HCT116 (cell line): Measurements from ENCODE around the gene DUSP2. TPM values are rescaled to one million over a fixed set of nuclear protein-coding genes. Genes with fewer than 3 reads are reported as not detected.

ENCODE experiments used
- ATAC-seq: fragments of 200-7000 bp; cut with Tn5 transposase; 2 replicates; pipeline ENCODE4 v1.9.1; 2020; ENCODE audit warnings: mild to moderate bottlenecking, moderate library complexity
- BruUV-seq: library from RNA; stranded (reverse); fragments of 400-500 nt; replicated peaks from 2 replicates; lab custom pipeline; 2021; lab: Mats Ljungman, UMichigan
- CTCF ChIA-PET: fragments of 300-600 bp; sonication (Branson Sonifier 250); formaldehyde crosslinking; loops from one replicate; lab custom pipeline; 2021; ENCODE audit warnings: antibody characterized with exemption; lab: Charles Lee
- POLR2A ChIA-PET: fragments of 300-600, 350-600 bp; sonication (Branson Sonifier 250); formaldehyde crosslinking; loops from one replicate; lab custom pipeline; 2021; ENCODE audit warnings: antibody characterized with exemption; lab: Charles Lee
- RAD21 ChIA-PET, 2 experiments: fragments of 300-600 bp; sonication (Branson Sonifier 250); formaldehyde crosslinking; loops; one replicate each; lab custom pipeline; 2023; ENCODE audit warnings: low total read pairs in 2 of 2; ENCODE audit not compliant: uncharacterized antibody in 2 of 2, unreplicated experiment in 2 of 2, low non-redundant PET in 1 of 2; lab: Charles Lee
- DNase-seq: peaks from one replicate; pipeline ENCODE4 v3.0.0-alpha.2; 2010; ENCODE audit warnings: low read depth, low spot score
- H2AFZ ChIP-seq: fragments of 200-600 bp; shearing (Covaris generic), sonication (generic); 2 replicates; pipeline ENCODE4 v1.6.1; 2017; ENCODE audit warnings: low read depth, mixed run types, mixed read lengths, antibody characterized with exemption, low read length; ENCODE audit not compliant: poor library complexity, severe bottlenecking
- H3K27ac ChIP-seq: 2 replicates; pipeline ENCODE4 v1.5.1; 2012; ENCODE audit warnings: low read depth, low read length
- H3K27me3 ChIP-seq: fragments of 200-600 bp; sonication (generic); 2 replicates; pipeline ENCODE4 v1.6.1; 2016; ENCODE audit warnings: mixed run types, low read length, mixed read lengths; ENCODE audit not compliant: insufficient read depth
- H3K36me3 ChIP-seq, 2 experiments: fragments of 200-500 bp in 1 of 2; fragments of 200-600 bp in 1 of 2; sonication (Bioruptor generic) in 1 of 2; sonication (generic) in 1 of 2; 2 replicates each; pipeline versions ENCODE4 v1.5.1 to v1.6.1; 2014 to 2016; ENCODE audit warnings: low read length in 2 of 2, inconsistent platforms in 1 of 2, mixed read lengths in 1 of 2, mixed run types in 1 of 2; ENCODE audit not compliant: insufficient read depth in 2 of 2, control insufficient read depth in 1 of 2
- H3K4me1 ChIP-seq, 2 experiments: fragments of 200-600 bp in 1 of 2; sonication (generic) in 1 of 2; 2 replicates each; pipeline versions ENCODE4 v1.5.1 to v1.6.1; 2012 to 2017; ENCODE audit warnings: low read length in 2 of 2, inconsistent platforms in 1 of 2, mild to moderate bottlenecking in 1 of 2, mixed read lengths in 1 of 2, mixed run types in 1 of 2, moderate library complexity in 1 of 2; ENCODE audit not compliant: insufficient read depth in 2 of 2, control insufficient read depth in 1 of 2
- H3K4me2 ChIP-seq: fragments of 200-600 bp; sonication (generic); 2 replicates; pipeline ENCODE4 v1.6.1; 2017; ENCODE audit warnings: mixed run types, low read length, mixed read lengths
- H3K4me3 ChIP-seq, 2 experiments: fragments of 200-600 bp in 1 of 2; sonication (generic) in 1 of 2; replicated peaks in 1 of 2; 2 replicates each; pipeline ENCODE4 v1.5.1; 2011 to 2016; ENCODE audit warnings: low read length in 2 of 2, control low read depth in 1 of 2, low read depth in 1 of 2, mild to moderate bottlenecking in 1 of 2, mixed read lengths in 1 of 2, mixed run types in 1 of 2
- H3K79me2 ChIP-seq: fragments of 200-600 bp; sonication (generic); 2 replicates; pipeline ENCODE4 v1.6.1; 2017; ENCODE audit warnings: mild to moderate bottlenecking, mixed run types, low read length, moderate library complexity, mixed read lengths; ENCODE audit not compliant: insufficient read depth
- H3K9ac ChIP-seq: fragments of 200-600 bp; sonication (generic); 2 replicates; pipeline ENCODE4 v1.6.1; 2016; ENCODE audit warnings: low read length, mixed read lengths
- H3K9me2 ChIP-seq: fragments of 200-600 bp; sonication (generic), shearing (Covaris generic); 2 replicates; pipeline ENCODE4 v1.6.1; 2017; ENCODE audit warnings: mixed run types, mild to moderate bottlenecking, moderate library complexity; ENCODE audit not compliant: insufficient read depth
- H3K9me3 ChIP-seq, 2 experiments: fragments of 200-500 bp in 1 of 2; fragments of 200-600 bp in 1 of 2; sonication (Bioruptor generic) in 1 of 2; sonication (generic) in 1 of 2; 2 replicates each; pipeline ENCODE4 v1.6.1; 2014 to 2017; ENCODE audit warnings: low read length in 2 of 2, mixed read lengths in 2 of 2, inconsistent platforms in 1 of 2, low read depth in 1 of 2, mild to moderate bottlenecking in 1 of 2, mixed run types in 1 of 2, moderate library complexity in 1 of 2; ENCODE audit not compliant: control insufficient read depth in 1 of 2, insufficient read depth in 1 of 2
- H4K20me1 ChIP-seq: fragments of 200-600 bp; sonication (generic), shearing (Covaris generic); 2 replicates; pipeline ENCODE4 v1.6.1; 2017; ENCODE audit warnings: mixed run types, mild to moderate bottlenecking, moderate library complexity; ENCODE audit not compliant: insufficient read depth
- ATF3 ChIP-seq: IDR thresholded peaks from 2 replicates; pipeline ENCODE4 v1.6.1; 2012
- CBX3 ChIP-seq: IDR thresholded peaks from 2 replicates; pipeline ENCODE4 v1.6.1; 2012; ENCODE audit warnings: low read depth
- EGR1 ChIP-seq: IDR thresholded peaks from 2 replicates; pipeline ENCODE4 v1.6.1; 2012; ENCODE audit warnings: low read depth
- ELF1 ChIP-seq: IDR thresholded peaks from 2 replicates; pipeline ENCODE4 v1.6.1; 2012; ENCODE audit warnings: low read depth, borderline replicate concordance
- EZH2 ChIP-seq: fragments of 200-600 bp; sonication (generic); IDR thresholded peaks from 2 replicates; pipeline ENCODE4 v1.6.1; 2017; ENCODE audit warnings: antibody characterized with exemption, mixed run types
- FOSL1 ChIP-seq: IDR thresholded peaks from 2 replicates; pipeline ENCODE4 v1.6.1; 2012; ENCODE audit warnings: low read depth
- JUND ChIP-seq: IDR thresholded peaks from 2 replicates; pipeline ENCODE4 v1.6.1; 2012
- MAX ChIP-seq: IDR thresholded peaks from 2 replicates; pipeline ENCODE4 v1.6.1; 2012
- POLR2A ChIP-seq: IDR thresholded peaks from 2 replicates; pipeline ENCODE4 v1.7.0; 2011; ENCODE audit warnings: borderline replicate concordance; ENCODE audit not compliant: insufficient read depth, insufficient read length; ENCODE audit errors: extremely low read depth
- POLR2AphosphoS5 ChIP-seq: IDR thresholded peaks from 2 replicates; pipeline ENCODE4 v1.6.1; 2011; ENCODE audit warnings: mild to moderate bottlenecking, low read depth, low read length, moderate library complexity
- RAD21 ChIP-seq: IDR thresholded peaks from 2 replicates; pipeline ENCODE4 v1.6.1; 2012; ENCODE audit warnings: low read depth, mild to moderate bottlenecking
- REST ChIP-seq: IDR thresholded peaks from 2 replicates; pipeline ENCODE4 v1.6.1; 2012; ENCODE audit warnings: low read depth
- SIN3A ChIP-seq: IDR thresholded peaks from 2 replicates; pipeline ENCODE4 v1.6.1; 2012; ENCODE audit warnings: low read depth
- SP1 ChIP-seq: IDR thresholded peaks from 2 replicates; pipeline ENCODE4 v1.6.1; 2012; ENCODE audit warnings: low read depth
- SRF ChIP-seq: IDR thresholded peaks from 2 replicates; pipeline ENCODE4 v1.6.1; 2012; ENCODE audit warnings: low read depth
- YY1 ChIP-seq: IDR thresholded peaks from 2 replicates; pipeline ENCODE4 v1.6.1; 2011; ENCODE audit warnings: low read length, low read depth, moderate library complexity, mild to moderate bottlenecking; ENCODE audit not compliant: insufficient replicate concordance; ENCODE audit errors: extremely low read depth
- ZBTB33 ChIP-seq: IDR thresholded peaks from 2 replicates; pipeline ENCODE4 v1.6.1; 2011; ENCODE audit warnings: mild to moderate bottlenecking, low read length, moderate library complexity; ENCODE audit not compliant: insufficient replicate concordance; ENCODE audit errors: extremely low read depth
- ZNF274 ChIP-seq: fragments of 200-500 bp; sonication (Bioruptor generic); IDR thresholded peaks from 2 replicates; pipeline ENCODE4 v1.6.1; 2014; ENCODE audit warnings: mild to moderate bottlenecking, low read depth, low read length, inconsistent platforms
- intact Hi-C: fragments of 100-400 bp; cut with micrococcal nuclease; formaldehyde crosslinking; loops from 2 replicates; pipeline ENCODE4 v1.10.0; 2022
- total RNA-seq: library from RNA; stranded (reverse); gene quantifications from one replicate; pipeline ENCODE4 v1.2.1, GENCODE V29; 2021; ENCODE audit not compliant: unreplicated experiment
- TF ChIP-seq, protein P1 (sequence below), 3 experiments: fragments of 200-600 bp in 1 of 3; sonication (generic) in 1 of 3; IDR thresholded peaks in 2 of 3; conservative IDR thresholded peaks in 1 of 3; 2 replicates each; pipeline ENCODE4 v1.5.1; 2012 to 2017; ENCODE audit warnings: low read depth in 2 of 3, low read length in 2 of 3, antibody characterized with exemption in 1 of 3, borderline replicate concordance in 1 of 3, control low read depth in 1 of 3, mild to moderate bottlenecking in 1 of 3, mixed read lengths in 1 of 3, mixed run types in 1 of 3, moderate library complexity in 1 of 3; ENCODE audit not compliant: insufficient read depth in 1 of 3

DUSP2 gene
- total RNA-seq, 1 experiment from 2014 or later: 24.5 TPM

DNA sequence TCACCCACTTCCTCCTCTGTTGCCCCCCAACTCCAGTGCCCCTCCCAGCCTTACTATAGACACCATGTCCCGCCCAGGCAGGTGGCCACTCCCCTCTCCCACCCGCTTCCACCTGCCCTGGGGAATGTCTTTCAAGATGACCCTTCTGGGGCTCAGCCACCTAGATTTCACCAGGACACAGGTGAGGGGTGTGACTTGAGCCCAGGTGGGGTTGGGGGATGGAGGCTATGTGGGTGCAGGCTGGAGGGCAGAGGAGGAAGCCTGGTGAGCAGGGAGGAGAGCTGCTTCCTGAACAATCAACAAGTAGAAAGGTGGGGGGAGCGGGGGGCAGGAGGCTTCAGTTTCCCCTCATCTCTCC, 37.6 kb downstream of the DUSP2 start:
- Histone ChIP-seq H3K27ac (no peak overlapping the region), H3K27me3 (no peaks in the 10 kb centered on the region), H3K9ac (no peak overlapping the region), H4K20me1 (no peaks in the 10 kb centered on the region), H3K36me3 (no peaks in the 10 kb centered on the region), H2AFZ (no peak overlapping the region), H3K9me2 (no peaks in the 10 kb centered on the region), H3K9me3 (peaks cover 11 to 14% of the 10 kb centered on the region in 2 experiments; a peak in 2 of 4 replicates), H3K4me1 (no peaks in the 10 kb centered on the region), H3K4me3 (no peak overlapping the region), H3K79me2 (no peaks in the 10 kb centered on the region), H3K4me2 (no peak overlapping the region)
- TF ChIP-seq SIN3A (no peak), EGR1 (no peak), ZNF274 (no peak), ELF1 (no peak), SP1 (no peak), MAX (no peak), EZH2 (no peak), REST (no peak), JUND (no peak), CBX3 (no peak), FOSL1 (no peak), ATF3 (no peak), YY1 (no peak), POLR2A (no peak), RAD21 (no peak), POLR2AphosphoS5 (no peak), ZBTB33 (no peak), SRF (no peak)
- TF ChIP-seq, protein P1, sequence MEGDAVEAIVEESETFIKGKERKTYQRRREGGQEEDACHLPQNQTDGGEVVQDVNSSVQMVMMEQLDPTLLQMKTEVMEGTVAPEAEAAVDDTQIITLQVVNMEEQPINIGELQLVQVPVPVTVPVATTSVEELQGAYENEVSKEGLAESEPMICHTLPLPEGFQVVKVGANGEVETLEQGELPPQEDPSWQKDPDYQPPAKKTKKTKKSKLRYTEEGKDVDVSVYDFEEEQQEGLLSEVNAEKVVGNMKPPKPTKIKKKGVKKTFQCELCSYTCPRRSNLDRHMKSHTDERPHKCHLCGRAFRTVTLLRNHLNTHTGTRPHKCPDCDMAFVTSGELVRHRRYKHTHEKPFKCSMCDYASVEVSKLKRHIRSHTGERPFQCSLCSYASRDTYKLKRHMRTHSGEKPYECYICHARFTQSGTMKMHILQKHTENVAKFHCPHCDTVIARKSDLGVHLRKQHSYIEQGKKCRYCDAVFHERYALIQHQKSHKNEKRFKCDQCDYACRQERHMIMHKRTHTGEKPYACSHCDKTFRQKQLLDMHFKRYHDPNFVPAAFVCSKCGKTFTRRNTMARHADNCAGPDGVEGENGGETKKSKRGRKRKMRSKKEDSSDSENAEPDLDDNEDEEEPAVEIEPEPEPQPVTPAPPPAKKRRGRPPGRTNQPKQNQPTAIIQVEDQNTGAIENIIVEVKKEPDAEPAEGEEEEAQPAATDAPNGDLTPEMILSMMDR (IDR thresholded peaks at IDR 0.05 in 2 of 3, conservative IDR thresholded peaks at IDR 0.05 in 1 of 3; ENCODE audit: borderline replicate concordance in 1 of 3, insufficient read depth in 1 of 3, low read depth in 2 of 3, low read length in 2 of 3): no peak
- intact Hi-C loops: no loop called here
- no peak for DNase-seq
- RAD21 ChIA-PET: no interaction called here
- POLR2A ChIA-PET: no interaction called here
- ATAC-seq: no peak
- BruUV-seq: no TSS peak
- CTCF ChIA-PET: no interaction called here
